Stimulated activated CD4-positive, alpha-beta T cell treated with anti-CD3 and anti-CD28 coated beads, TNF-alpha, amount 100 ng/mL, for 4 hours (primary cell): ENCODE data around the gene LRRC1.

Experiments
- DNase-seq, 3 experiments: peaks; one replicate each; pipeline ENCODE4 v3.0.0-alpha.2; 2020; ENCODE audit warnings: low read depth in 3 of 3

The LRRC1 gene

GRCh38 chr6:53924277-53924676 is 129.5 kb downstream of the LRRC1 start:
- no peak for DNase-seq

GRCh38 chr6:53924821-53925422 is 130.1 kb downstream of the LRRC1 start:
- DNase-seq: no peak

GRCh38 chr6:53925891-53926290 is 131.1 kb downstream of the LRRC1 start:
- no peak for DNase-seq

GRCh38 chr6:53926505-53926904 is 131.7 kb downstream of the LRRC1 start:
- no peak for DNase-seq

GRCh38 chr6:53928641-53929040 is 133.8 kb downstream of the LRRC1 start:
- no peak for DNase-seq

- DNase-seq: no peak
Observed at GRCh38 chr6:53929041-53929820, 134.4 kb downstream of the LRRC1 start.

- DNase-seq: no peak
Observed at GRCh38 chr6:53929821-53930120, 135.0 kb downstream of the LRRC1 start.

- no peak for DNase-seq
Observed at GRCh38 chr6:53930330-53930729, 135.5 kb downstream of the LRRC1 start.

- no peak for DNase-seq
Observed at GRCh38 chr6:53931086-53931485, 136.3 kb downstream of the LRRC1 start.

- DNase-seq: no peak
Observed at GRCh38 chr6:53932516-53932915, 137.7 kb downstream of the LRRC1 start.

- DNase-seq: no peak
Observed at GRCh38 chr6:53934023-53934422, 139.2 kb downstream of the LRRC1 start.

GRCh38 chr6:53937461-53937860 is 142.7 kb downstream of the LRRC1 start:
- DNase-seq: no peak

GRCh38 chr6:53938810-53939209 is 144.0 kb downstream of the LRRC1 start:
- no peak for DNase-seq

GRCh38 chr6:53939830-53940229 is 145.0 kb downstream of the LRRC1 start:
- no peak for DNase-seq

- no peak for DNase-seq
Observed at GRCh38 chr6:53943395-53943794, 148.6 kb downstream of the LRRC1 start.

GRCh38 chr6:53944091-53944490 is 149.3 kb downstream of the LRRC1 start:
- DNase-seq: no peak

GRCh38 chr6:53944543-53944942 is 149.7 kb downstream of the LRRC1 start:
- DNase-seq: no peak

GRCh38 chr6:53945765-53946407 is 151.1 kb downstream of the LRRC1 start:
- DNase-seq: no peak

- DNase-seq: no peak
Observed at GRCh38 chr6:53947780-53948179, 153.0 kb downstream of the LRRC1 start.

GRCh38 chr6:53951383-53951782 is 156.6 kb downstream of the LRRC1 start:
- DNase-seq: no peak

GRCh38 chr6:53956068-53956711 is 161.4 kb downstream of the LRRC1 start:
- DNase-seq: no peak

GRCh38 chr6:53956804-53957203 is 162.0 kb downstream of the LRRC1 start:
- DNase-seq: no peak

GRCh38 chr6:53959717-53960116 is 164.9 kb downstream of the LRRC1 start:
- no peak for DNase-seq
